Right atrium auricular region (tissue), 2 donors: ENCODE results near the gene INAFM1. TPM values are rescaled to one million over a fixed set of nuclear protein-coding genes. Genes with fewer than 3 reads are reported as not detected.

Experiments used
- DNase-seq: peaks from one replicate; pipeline ENCODE4 v3.0.0-alpha.2; 2019; ENCODE audit warnings: low spot score
- H3K27ac ChIP-seq, 2 donors: fragments of 200-600 bp; sonication (generic); 1 replicate in 1 of 2; 2 replicates in 1 of 2; pipeline ENCODE4 v1.5.1; 2016 to 2019
- H3K27me3 ChIP-seq, 2 donors: fragments of 200-600 bp; sonication (generic); one replicate each; pipeline versions ENCODE4 v1.5.1 to v1.6.0; 2017 to 2019
- H3K36me3 ChIP-seq: fragments of 200-600 bp; sonication (generic); one replicate; pipeline ENCODE4 v1.5.1; 2016
- H3K4me1 ChIP-seq, 2 donors: fragments of 200-600 bp; sonication (generic); one replicate each; pipeline versions ENCODE4 v1.5.1 to v1.6.0; 2017 to 2019
- H3K4me3 ChIP-seq, 2 donors: fragments of 200-600 bp; sonication (generic); 1 replicate in 1 of 2; 2 replicates in 1 of 2; pipeline ENCODE4 v1.5.1; 2017 to 2019; ENCODE audit warnings: mild to moderate bottlenecking in 1 of 2, moderate library complexity in 1 of 2
- H3K9me3 ChIP-seq, 2 donors: fragments of 200-600 bp; sonication (generic); one replicate each; pipeline ENCODE4 v1.5.1; 2019
- CTCF ChIP-seq, 2 donors: fragments of 200-600 bp; sonication (generic); IDR thresholded peaks; one replicate each; pipeline ENCODE4 v1.5.1; 2019; ENCODE audit warnings: antibody characterized with exemption in 2 of 2
- total RNA-seq, 2 donors: library from RNA; depleted of rRNA; stranded (reverse); fragments of >200 nt; gene quantifications; one replicate each; pipeline ENCODE4 v1.1.0, GENCODE V29; 2016

INAFM1 gene
- total RNA-seq, 2 donors from 2014 or later, result 1.9 to 7.0 TPM

GRCh38 chr19:47319923-47320871, 45.5 kb downstream of the INAFM1 start:
- DNase-seq, result no peak
- Histone ChIP-seq H3K27ac (no peak overlapping the region), H3K27me3 (no peaks in the 10 kb centered on the region), H3K4me1 (no peaks in the 10 kb centered on the region), H3K4me3 (no peak overlapping the region), H3K36me3 (no peaks in the 10 kb centered on the region), H3K9me3 (peaks cover 0 to under 1% of the 10 kb centered on the region in 2 donors)
- no peak for TF ChIP-seq CTCF (IDR thresholded peaks at IDR 0.05)

GRCh38 chr19:47321630-47322029, 46.9 kb downstream of the INAFM1 start:
- Histone ChIP-seq H3K4me3 (no peak overlapping the region), H3K4me1 (no peaks in the 10 kb centered on the region), H3K9me3 (no peaks in the 10 kb centered on the region), H3K27me3 (no peaks in the 10 kb centered on the region), H3K36me3 (no peaks in the 10 kb centered on the region), H3K27ac (no peak overlapping the region)
- DNase-seq, result no peak
- no peak for TF ChIP-seq CTCF (IDR thresholded peaks at IDR 0.05)

DNA sequence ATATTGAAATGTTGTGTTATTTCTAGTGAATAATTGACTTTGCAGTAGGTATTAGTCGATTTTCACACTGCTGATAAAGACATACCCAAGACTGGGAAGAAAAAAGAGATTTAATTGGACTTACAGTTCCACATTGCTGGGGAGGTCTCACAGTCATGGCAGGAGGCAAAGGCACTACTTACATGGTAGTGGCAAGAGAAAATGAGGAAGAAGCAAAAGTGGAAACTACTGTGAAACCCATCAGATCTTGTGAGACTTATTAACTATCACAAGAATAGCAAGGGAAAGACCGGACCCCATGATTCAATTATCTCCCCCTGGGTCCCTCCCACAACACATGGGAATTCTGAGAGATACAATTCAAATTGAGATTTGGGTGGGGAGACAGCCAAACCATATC, 47.4 kb downstream of the INAFM1 start:
- DNase-seq, result no peak
- Histone ChIP-seq H3K4me1 (no peaks in the 10 kb centered on the region), H3K4me3 (no peak overlapping the region), H3K27ac (no peak overlapping the region), H3K36me3 (no peaks in the 10 kb centered on the region), H3K27me3 (no peaks in the 10 kb centered on the region), H3K9me3 (no peaks in the 10 kb centered on the region)
- no peak for TF ChIP-seq CTCF (IDR thresholded peaks at IDR 0.05)

DNA sequence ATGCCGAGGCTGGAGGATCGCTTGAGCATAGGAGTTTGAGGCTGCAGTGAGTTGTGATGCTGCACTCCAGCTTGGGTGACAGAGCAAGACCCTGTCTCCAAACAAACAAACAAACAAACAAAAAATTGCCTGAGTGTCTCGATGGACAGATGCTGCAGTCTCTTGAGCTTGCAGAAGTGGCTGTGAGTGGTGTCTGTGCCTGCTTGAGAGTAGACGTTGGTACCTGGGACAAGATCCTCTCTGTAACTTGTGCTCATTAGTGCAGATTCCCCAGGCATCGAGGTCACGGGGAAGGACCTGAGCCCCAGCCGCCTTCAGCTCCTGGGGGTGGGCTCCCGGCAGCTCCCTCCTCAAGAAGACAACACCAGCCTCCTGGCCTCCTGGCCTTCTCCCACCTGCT, 48.7 kb downstream of the INAFM1 start:
- peak overlapping the region in 1 of 2 donors; percentile 4 for H3K4me3 ChIP-seq
- H3K27ac ChIP-seq, result no peak overlapping the region
- no peaks in the 10 kb centered on the region for H3K9me3 ChIP-seq
- H3K4me1 ChIP-seq, result no peaks in the 10 kb centered on the region
- no peaks in the 10 kb centered on the region for H3K36me3 ChIP-seq
- no peaks in the 10 kb centered on the region for H3K27me3 ChIP-seq
- DNase-seq, result no peak
- no peak for TF ChIP-seq CTCF (IDR thresholded peaks at IDR 0.05)

- Histone ChIP-seq H3K4me1 (no peaks in the 10 kb centered on the region), H3K9me3 (no peaks in the 10 kb centered on the region), H3K36me3 (no peaks in the 10 kb centered on the region), H3K27ac (peak overlapping the region in 1 of 2 donors; percentile 39), H3K4me3 (peak overlapping the region in 1 of 2 donors; percentile 4), H3K27me3 (no peaks in the 10 kb centered on the region)
- no peak for TF ChIP-seq CTCF (IDR thresholded peaks at IDR 0.05)
- DNase-seq, result no peak
Measured at GRCh38 chr19:47323872-47324271, 49.2 kb downstream of the INAFM1 start.
